HepG2 (cell line): ENCODE results near the gene TEF. TPM values are rescaled to one million over a fixed set of nuclear protein-coding genes. Genes with fewer than 3 reads are reported as not detected.

Experiments
- HDAC2 ChIP-seq: sonication (generic); formaldehyde crosslinking; IDR thresholded peaks from 2 replicates; pipeline ENCODE4 v1.4.0; 2020; ENCODE audit warnings: missing genetic modification reagents
- HIVEP1 ChIP-seq: sonication (generic); formaldehyde crosslinking; IDR thresholded peaks from 2 replicates; pipeline ENCODE4 v1.4.0; 2020; ENCODE audit warnings: mild to moderate bottlenecking, missing genetic modification reagents
- JUNB ChIP-seq: sonication (generic); formaldehyde crosslinking; IDR thresholded peaks from 2 replicates; pipeline ENCODE4 v1.8.0; 2022; ENCODE audit warnings: missing genetic modification reagents, mild to moderate bottlenecking, borderline replicate concordance
- NFYB ChIP-seq: sonication (generic); formaldehyde crosslinking; IDR thresholded peaks from 2 replicates; pipeline ENCODE4 v1.4.0; 2020; ENCODE audit warnings: missing genetic modification reagents
- ONECUT2 ChIP-seq: sonication (generic); formaldehyde crosslinking; IDR thresholded peaks from 2 replicates; pipeline ENCODE4 v1.4.0; 2020; ENCODE audit warnings: missing genetic modification reagents
- POGK ChIP-seq: sonication (generic); formaldehyde crosslinking; conservative IDR thresholded peaks from 2 replicates; pipeline ENCODE4 v1.8.0; 2022; ENCODE audit warnings: mild to moderate bottlenecking, moderate library complexity, missing genetic modification reagents
- TEF ChIP-seq: sonication (generic); formaldehyde crosslinking; IDR thresholded peaks from 2 replicates; pipeline ENCODE4 v1.5.0; 2020; ENCODE audit warnings: missing genetic modification reagents
- TFE3 ChIP-seq: IDR thresholded peaks from 2 replicates; pipeline ENCODE4 v1.6.1; 2016
- ZBTB37 ChIP-seq: sonication (generic); formaldehyde crosslinking; IDR thresholded peaks from 2 replicates; pipeline ENCODE4 v1.4.0; 2020; ENCODE audit warnings: mild to moderate bottlenecking, missing genetic modification reagents
- ZFP82 ChIP-seq: sonication (generic); formaldehyde crosslinking; IDR thresholded peaks from 2 replicates; pipeline ENCODE4 v1.5.1; 2020; ENCODE audit warnings: mild to moderate bottlenecking, missing genetic modification reagents, borderline replicate concordance
- ZGPAT ChIP-seq: IDR thresholded peaks from 2 replicates; pipeline ENCODE4 v1.6.1; 2016; ENCODE audit warnings: mild to moderate bottlenecking
- ZNF3 ChIP-seq: IDR thresholded peaks from 2 replicates; pipeline ENCODE4 v1.7.0; 2017; ENCODE audit warnings: inconsistent platforms
- ZNF557 ChIP-seq: sonication (generic); formaldehyde crosslinking; IDR thresholded peaks from 2 replicates; pipeline ENCODE4 v1.4.0; 2020; ENCODE audit warnings: missing genetic modification reagents
- ZNF609 ChIP-seq: sonication (generic); formaldehyde crosslinking; IDR thresholded peaks from 2 replicates; pipeline ENCODE4 v1.4.0; 2020; ENCODE audit warnings: mild to moderate bottlenecking, missing genetic modification reagents, borderline replicate concordance
- ZNF780A ChIP-seq: sonication (generic); formaldehyde crosslinking; IDR thresholded peaks from 2 replicates; pipeline ENCODE4 v1.8.0; 2022; ENCODE audit warnings: mild to moderate bottlenecking, missing genetic modification reagents, moderate library complexity
- ZNF788 ChIP-seq: sonication (generic); formaldehyde crosslinking; IDR thresholded peaks from 2 replicates; pipeline ENCODE4 v1.5.0; 2020; ENCODE audit warnings: mild to moderate bottlenecking, missing genetic modification reagents, borderline replicate concordance
- ZNF841 ChIP-seq: sonication (generic); formaldehyde crosslinking; IDR thresholded peaks from 2 replicates; pipeline ENCODE4 v1.8.1; 2023; ENCODE audit warnings: missing genetic modification reagents, borderline replicate concordance
- polyA plus RNA-seq, 8 experiments: library from polyadenylated mRNA; depleted of rRNA in 3 of 8; stranded (reverse) in 7 of 8; unstranded in 1 of 8; fragments of >200 nt; fragmentation: Illumina TruSeq in 4 of 8; extraction: Trizol in 4 of 8; gene quantifications; 2 replicates each; pipeline versions ENCODE4 v1.2.1 to v1.2.3, GENCODE V29; 2011 to 2016; ENCODE audit warnings: low read depth in 4 of 8, missing spikeins in 1 of 8, mixed read lengths in 1 of 8; ENCODE audit not compliant: insufficient read depth in 1 of 8
- total RNA-seq, 5 experiments: library from RNA; depleted of rRNA; stranded (reverse); fragments of >200 nt; fragmentation: Illumina TruSeq; extraction: Trizol; gene quantifications; 2 replicates each; pipeline ENCODE4 v1.2.3, GENCODE V29; 2016; ENCODE audit warnings: low read depth in 1 of 5

TEF gene
- total and polyA plus RNA-seq, 2 of the 13 experiments (the other 11 are each of a cell fraction or from before 2014, with no cell fraction given): 7.6 to 11.2 TPM

GRCh38 chr22:41403532-41404318, 22.0 kb downstream of the TEF start (continued):
- TF ChIP-seq ZNF609 (CRISPR knock-in tag): no peak
- TF ChIP-seq ZNF780A (CRISPR knock-in tag): no peak
- TF ChIP-seq ZNF788: no peak; the same call in 1 of the 2 replicates
- peak; percentile 48; the same call in 1 of the 2 replicates for TF ChIP-seq ZGPAT (CRISPR knock-in tag)
- TF ChIP-seq ZNF557 (CRISPR knock-in tag): no peak
- no peak for TF ChIP-seq NFYB (CRISPR knock-in tag)
- no peak; the same call in 1 of the 2 replicates for TF ChIP-seq HIVEP1
- TF ChIP-seq ZFP82 (CRISPR knock-in tag): no peak
- TF ChIP-seq ZNF841 (CRISPR knock-in tag): no peak
- no peak for TF ChIP-seq POGK (CRISPR knock-in tag)
- TF ChIP-seq JUNB (CRISPR knock-in tag): no peak
- peak; percentile 52; the same call in 1 of the 2 replicates for TF ChIP-seq TFE3 (CRISPR knock-in tag)
- peak; percentile 62; the same call in 1 of the 2 replicates for TF ChIP-seq HDAC2 (CRISPR knock-in tag)
- no peak for TF ChIP-seq ZNF3
- no peak for TF ChIP-seq ONECUT2 (CRISPR knock-in tag)
- TF ChIP-seq TEF (CRISPR knock-in tag): no peak
- TF ChIP-seq ZBTB37 (CRISPR knock-in tag): no peak
